Renal cortical epithelial cell (primary cell): Measurements from ENCODE around the gene PANK4. TPM values are rescaled to one million over a fixed set of nuclear protein-coding genes. Genes with fewer than 3 reads are reported as not detected.

Experiments used
- DNase-seq: peaks from one replicate; pipeline ENCODE4 v3.0.0-alpha.2; 2011; ENCODE audit warnings: low read depth
- total RNA-seq: library from RNA; depleted of rRNA; stranded (reverse); fragments of >200 nt; gene quantifications from 2 replicates; pipeline ENCODE4 v1.2.3, GENCODE V29; 2014

PANK4 gene
- total RNA-seq, 1 donor from 2014 or later = 20.3 TPM

DNA sequence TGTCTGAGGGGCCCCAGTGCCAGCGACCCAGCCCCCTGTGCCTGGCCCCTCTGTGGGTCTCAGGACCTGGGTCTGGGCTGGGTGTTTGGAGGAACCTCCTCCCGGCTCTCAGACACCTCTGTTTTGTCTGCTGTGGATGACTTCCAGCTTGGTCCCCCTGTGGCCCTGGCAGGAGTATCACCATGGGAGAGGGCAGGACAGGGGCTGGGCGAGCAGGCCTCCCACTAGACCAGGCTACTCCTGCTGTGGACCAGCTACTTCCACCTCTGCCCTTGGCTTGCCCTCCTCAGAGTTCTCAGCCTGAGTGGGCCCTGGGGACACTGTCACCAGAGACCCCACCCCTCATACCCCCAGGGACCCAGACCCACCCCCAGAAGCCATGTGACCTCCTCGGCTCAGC lies 28.5 kb downstream of the PANK4 start:
- DNase-seq = no peak

DNA sequence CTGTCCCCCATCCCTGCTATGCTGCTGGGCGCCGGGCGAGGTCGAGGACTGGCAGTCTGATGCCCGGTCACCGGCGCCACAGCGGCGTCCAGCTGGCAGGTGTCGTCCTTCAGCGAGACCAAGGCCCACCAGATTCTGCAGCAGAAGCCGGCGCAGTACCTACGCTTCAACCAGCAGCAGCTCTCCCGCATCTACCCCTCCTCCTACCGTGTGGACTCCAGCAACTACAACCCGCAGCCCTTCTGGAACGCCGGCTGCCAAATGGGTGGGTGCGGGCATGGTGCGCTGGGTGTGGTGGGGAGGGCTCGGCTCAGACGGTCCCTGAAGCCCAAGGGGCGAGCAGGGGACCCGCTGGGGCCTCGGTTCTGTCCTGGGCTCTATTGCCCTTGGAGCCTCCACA lies 29.6 kb downstream of the PANK4 start:
- no peak for DNase-seq

DNA sequence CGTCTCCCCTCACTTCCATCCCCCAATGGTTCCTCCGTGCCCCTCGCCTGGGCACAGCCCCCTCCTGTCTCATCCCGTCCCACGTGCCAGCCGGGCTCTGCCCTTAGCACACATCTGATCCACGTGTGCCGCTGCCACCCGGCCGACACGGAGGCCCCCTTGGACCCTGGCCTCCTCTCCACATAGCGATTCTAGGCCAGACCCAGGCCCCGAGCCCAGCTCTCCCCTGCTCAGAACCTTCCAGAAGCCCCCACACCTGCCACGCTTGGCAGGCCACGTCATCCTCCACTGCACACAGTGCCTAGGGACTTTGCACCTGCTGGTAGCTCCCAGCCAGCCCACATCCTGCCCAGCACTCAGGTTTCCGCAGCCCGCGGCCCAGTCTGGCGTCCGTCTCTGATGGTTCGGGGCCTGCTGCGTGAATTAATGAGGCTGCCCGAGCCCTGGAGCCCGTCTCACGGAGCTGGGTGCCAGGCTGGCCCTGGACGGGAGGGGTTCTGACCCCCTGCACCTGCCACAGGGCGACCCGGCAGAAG lies 30.2 kb downstream of the PANK4 start:
- peak; percentile 4 for DNase-seq

DNA sequence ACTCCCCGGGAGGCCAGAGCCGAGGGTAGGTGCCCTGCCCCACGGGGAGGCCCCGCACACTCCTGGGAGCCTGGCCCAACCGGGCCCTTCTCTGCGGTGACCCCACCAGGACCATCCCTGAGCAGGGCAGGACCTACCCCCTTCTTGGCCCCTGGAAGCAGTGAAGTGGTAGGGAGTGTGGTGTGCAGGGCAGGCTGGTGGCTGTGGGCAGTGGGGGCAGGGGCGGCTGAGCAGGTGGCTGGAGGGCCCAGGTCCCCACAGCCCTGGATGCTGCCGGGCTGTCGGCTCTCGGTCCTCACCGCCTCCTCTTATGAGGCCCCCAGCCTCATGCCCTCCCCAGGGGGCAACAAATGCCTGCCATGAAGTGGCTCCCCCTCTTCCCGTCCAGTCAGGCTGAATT lies 30.9 kb downstream of the PANK4 start:
- no peak for DNase-seq

DNA sequence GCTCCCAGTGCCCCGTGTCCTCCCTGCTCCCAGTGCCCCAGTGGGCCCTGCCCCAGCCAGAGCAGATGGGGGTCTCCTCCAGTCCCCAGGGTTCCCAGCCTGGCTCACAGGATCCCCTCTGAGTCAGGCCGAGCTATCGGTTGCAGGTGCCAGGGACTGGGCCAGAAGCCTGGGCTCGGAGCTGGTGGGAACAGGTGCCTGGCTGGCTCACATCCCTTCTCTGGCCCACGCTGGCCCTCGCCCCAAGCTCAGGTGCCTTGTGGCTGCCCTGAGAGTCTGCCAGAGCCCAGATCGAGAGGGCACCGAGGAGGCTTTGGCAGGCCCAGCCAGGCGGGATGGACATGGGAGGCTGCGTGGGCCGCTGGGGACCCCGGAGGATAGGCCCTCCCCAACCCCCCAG lies 31.4 kb downstream of the PANK4 start:
- DNase-seq = no peak

DNA sequence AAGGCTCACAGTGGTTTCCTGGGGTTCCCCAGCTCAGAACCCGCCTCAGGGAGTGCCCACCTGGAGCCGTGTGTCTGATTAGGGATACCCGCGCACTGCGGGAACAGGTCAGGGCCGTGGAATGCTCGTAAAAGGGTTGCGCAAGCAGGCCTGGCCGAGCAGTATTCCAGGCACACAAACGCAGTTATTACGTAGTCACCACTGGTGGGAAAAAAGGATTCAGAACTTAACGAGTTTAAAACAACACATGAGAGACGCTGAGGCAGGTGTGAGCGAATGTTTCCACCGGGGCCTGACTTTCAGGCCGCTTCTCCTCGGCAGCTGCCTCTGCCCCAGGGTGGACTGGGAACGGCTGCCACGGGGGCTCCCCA lies 32.1 kb downstream of the PANK4 start:
- DNase-seq = peak; percentile 83

DNA sequence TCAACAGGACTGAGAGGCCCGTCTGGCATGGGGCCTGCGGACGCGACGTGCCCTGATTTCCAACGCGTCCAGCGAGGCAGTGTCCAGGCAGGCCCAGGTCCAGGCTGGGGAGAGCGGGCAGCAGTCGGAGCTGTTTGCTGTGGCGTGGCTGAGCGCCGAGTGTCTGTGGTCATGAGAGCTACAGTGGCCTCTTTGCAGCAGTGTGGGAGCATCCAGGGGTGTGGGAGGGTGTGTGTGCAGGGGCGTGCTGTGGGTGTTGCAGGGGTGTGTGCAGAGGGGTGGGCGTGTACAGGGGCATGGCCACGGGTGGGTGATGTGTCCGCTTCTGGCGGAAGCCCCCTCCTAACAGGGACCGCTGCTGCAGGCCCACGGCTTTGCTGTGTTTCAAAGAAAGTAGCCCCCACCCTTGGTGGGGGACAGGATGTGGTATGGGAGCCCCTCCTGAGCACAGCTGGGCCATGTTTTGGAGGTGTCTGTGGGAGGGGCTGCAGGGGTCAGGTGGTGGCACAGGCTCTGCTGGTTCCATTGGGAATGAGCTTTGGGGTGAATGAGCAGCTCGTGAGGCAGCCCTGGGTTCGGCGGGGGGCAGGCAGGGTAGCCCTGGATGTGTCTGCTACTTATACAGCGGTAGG lies 32.6 kb downstream of the PANK4 start:
- no peak for DNase-seq

DNA sequence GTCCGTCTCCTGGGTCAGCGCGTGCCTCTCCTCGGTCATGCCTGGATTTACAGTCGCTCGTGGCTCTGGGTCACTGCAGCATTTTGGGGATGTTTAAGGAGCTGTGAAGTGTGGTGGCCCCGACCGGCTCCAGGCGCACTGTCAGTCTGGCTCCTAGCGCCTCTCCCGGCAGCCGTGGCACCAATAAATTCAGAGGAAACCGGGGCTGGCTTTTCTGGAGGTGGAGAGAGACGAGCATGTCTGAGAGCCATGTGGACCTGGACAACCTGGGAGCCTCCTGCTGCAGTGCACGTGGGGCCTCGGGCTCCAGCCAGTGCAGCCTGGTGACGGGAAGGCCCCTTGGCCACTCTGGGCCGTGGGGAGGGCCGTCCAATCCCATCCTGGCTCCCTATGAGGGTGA lies 33.2 kb downstream of the PANK4 start:
- no peak for DNase-seq

DNA sequence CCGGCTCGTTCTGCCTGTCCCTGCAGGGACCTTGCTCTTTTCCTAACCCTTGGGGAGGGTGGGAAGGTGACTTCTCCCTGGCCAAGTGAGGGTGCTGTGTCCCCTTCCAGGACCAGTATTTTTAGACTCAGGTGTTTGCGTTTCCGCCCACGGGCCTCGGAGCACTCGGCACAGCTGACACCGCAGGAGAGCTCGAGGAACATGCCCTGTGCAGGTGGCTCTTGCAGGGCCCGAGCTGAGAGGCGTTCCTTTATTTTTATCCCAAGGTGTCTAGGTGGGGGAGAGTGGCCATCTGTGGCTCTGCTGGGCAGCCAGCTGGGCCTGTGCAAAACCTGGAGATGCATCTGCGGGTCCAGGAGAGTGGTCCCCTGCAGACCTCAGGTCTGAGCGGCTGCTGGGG lies 34.3 kb downstream of the PANK4 start:
- DNase-seq = no peak

DNA sequence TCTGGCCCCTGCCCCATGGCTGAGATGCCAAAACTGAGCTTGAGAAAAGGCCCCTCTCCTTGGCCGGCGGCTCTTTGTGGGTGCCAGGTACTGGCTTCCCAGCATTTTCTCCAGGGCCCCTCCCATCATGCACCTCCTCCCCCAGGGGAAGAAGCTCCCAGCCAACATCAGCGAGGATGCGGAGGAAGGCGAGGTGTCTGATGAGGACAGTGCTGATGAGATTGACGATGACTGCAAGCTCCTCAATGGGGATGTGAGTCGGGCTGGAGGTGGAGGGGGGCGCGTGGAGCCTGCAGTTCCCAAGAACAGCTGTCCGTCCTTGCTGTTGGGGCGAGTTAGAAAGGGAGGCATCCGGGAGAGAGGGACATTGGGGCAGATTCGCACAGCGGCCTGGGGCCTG lies 36.8 kb downstream of the PANK4 start:
- no peak for DNase-seq

DNA sequence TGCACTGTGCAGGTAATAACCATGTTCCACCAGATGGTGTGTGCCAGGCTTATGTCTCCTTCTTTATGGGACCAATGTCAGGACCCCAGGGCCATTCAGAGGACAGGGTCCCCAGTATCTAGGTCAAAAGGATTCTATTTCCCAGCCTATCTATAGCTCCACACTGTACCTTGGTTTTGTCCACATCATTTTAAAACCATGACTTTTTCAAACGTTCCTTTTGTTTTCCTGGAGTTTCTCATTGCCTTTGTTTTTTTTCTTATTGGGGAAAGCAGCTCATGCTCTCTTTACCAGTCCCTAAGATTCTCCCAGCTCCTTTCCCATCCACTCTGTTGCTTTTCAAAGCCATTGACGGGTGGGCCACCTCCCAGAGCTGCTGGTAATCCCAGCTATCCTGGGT lies 37.7 kb downstream of the PANK4 start:
- no peak for DNase-seq

DNA sequence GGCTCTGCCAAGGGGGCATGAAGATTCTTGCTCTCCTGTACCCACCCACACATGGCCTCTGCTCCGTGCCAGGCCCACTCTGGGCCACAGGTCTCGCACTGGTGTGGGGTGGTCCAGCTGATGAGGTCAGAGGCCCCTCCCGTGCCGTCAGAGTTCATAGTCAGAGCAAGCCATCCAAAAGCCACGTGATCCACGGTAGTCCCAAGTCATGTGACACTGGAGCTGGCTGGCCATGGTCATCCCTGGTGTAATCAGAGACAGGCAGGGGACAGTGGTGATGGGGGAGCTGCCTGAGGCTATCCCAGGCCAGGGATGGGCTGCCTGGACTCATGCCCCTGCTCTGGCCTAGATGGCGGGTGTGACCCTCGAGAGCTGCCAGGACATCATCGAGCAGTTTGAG lies 39.8 kb downstream of the PANK4 start:
- DNase-seq = no peak

DNA sequence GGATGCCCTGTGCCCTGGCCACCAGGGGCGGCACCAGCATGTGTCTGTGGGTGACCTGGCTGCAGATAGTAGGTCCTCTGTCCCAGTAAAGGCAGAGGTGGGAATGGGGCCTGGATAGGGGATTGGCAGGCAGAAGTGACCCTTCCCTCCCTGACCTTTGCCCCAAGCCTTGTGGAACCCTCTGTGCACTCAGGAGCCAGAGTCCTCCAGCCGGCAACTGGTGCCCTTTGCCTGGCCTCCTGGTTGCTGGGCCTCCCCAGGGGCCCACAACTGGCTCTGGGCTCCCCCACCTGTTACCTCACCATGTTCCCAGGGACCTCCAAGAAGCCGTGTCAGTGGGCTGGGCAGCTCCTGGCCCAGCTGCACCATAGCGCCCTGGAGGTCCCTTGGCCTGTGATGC lies 40.4 kb downstream of the PANK4 start:
- no peak for DNase-seq

DNA sequence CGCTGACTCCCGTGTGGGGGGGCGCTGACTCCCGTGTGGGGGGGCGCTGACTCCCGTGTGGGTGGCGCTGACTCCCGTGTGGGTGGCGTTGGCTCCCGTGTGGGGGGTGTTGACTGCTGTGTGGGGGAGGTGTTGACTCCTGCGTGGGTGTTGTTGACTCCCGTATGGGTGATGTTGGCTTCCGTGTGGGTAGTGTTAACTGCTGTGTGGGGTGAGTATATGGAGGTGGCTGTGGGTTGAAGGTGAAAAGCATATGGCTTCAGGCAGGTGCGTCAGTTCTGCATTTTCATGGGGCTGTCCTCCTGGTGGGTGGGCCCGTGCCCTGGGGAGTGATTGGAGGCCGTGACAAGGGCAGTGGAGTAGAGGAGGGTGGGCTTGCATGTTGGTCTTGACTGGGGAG lies 42.4 kb downstream of the PANK4 start:
- no peak for DNase-seq

DNA sequence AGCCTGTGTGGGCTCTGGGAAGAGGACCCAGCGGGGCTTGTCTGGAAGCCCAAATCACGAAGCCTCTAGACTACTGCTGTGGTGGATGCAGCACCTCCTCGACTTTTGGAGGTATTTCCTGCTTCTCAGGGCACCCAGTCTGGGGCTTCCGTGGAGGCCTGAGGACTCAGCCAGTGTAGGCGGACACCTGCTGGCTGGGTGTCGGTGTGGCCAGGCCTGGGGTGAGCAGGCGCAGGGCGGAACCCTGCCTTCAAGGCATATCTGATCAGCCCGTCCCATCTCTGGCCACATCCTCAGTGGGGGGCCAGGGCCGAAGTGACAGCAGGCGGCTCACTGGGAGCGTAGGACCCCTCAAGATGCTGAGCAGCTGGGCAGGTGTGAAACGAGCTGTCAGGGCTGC lies 43.4 kb downstream of the PANK4 start:
- DNase-seq = no peak

DNA sequence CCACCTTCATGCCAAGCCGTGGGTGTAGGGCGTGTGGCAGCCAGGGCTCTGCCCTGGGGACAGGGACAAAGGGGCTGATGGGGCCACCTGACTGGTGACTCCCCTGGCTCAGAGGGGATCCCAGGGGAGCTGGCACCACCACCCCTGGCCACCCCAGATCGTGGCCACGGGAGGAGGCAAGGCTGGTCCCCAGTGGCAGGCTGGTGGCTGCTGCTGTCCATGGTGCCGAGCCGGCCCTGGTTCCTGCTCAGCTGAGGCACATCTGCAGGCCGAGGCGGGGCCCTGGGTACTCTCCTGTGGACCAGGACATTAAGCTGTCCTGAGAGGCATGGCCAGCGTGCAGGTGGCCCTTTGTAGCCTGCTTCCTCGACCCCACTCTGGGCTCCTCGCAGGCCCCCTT lies 43.8 kb downstream of the PANK4 start:
- DNase-seq = no peak

DNA sequence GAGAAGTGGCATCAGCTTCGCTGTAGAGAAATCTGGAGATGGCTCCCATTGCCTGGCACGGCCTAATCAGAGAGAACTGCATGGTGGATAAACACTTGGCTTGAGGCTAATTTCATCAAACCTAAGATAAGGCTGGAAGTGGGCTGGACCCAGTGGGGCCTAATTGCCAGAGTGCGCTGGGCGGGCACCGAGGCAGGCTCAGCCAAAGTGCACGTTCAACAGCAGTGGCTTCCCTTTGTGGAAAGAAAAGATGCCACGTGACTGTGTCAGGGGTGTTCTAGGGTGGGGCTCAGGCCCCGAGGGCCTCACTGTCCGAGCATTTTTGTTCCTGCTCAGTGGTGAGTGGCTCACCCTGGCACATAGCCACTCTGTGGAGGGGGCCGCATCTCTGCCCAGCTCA lies 44.5 kb downstream of the PANK4 start:
- peak; percentile 47 for DNase-seq

DNA sequence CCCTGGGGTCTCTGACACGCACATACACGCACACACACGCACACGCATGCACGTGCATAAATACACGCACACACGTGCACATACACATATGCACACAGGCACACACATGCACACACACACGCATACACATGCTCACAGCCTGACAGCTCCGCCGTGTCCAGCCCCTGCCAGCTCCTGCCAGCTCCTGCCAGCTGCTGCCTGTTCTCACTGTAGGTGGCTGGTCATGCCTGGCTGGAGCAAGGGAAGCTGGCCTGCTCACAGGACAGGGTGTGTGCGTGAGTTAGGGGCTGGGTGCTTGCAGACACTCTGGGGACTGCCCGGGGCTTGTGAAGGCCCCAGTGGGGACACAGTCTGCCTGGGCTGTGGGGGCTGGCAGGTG lies 45.4 kb downstream of the PANK4 start:
- DNase-seq = peak; percentile 75

DNA sequence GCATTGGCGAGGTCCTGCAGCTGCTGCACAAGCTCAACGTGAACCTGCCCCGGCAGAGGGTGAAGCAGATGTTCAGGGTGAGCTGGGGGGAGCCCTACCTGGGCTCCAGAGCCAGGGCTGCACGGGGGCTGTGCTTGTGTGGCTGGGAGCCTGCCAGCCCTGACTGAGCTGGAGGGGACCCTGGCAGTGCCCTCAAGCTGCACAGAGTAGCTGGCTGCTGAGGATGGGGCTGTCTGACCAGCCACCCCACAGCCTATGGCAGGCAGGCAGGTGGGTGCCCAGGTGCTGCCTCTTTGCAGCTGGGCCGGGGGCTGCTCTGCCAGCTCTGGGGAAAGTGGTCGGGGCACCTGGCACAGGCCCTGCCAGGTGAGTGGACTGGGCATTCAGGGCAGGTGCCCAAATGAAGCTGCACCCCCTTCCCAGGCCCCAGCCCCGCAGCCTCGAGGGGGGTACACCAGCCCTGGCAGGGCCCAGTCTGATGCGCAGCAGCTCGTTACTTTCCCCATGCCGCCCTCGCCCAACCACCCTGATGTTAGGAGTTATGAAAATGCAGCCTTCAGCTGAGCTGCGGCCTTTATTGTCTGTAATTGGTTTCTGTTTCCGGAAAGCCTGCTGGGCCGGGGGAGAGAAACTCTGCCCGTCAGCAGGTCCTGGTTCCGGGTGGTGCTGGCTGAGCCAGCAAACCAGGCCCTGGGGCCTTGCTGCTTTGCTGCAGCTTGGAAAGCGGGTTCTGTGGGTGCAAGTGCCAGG lies 46.0 kb downstream of the PANK4 start:
- no peak for DNase-seq

DNA sequence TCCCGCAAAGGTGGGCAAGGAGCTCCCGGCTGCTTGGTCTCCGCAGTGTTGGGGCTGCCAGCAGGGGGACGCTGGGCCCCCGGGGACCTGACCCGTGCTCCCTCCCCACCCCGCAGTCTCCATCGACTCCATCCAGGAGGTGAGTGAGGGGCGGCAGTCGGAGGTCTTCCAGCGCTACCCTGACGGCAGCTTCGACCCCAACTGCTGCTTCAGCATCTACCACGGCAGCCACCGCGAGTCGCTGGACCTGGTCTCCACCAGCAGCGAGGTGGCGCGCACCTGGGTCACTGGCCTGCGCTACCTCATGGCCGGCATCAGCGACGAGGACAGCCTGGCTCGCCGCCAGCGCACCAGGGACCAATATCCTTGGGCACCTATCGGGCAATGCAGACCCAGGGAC lies 46.8 kb downstream of the PANK4 start:
- DNase-seq = no peak

DNA sequence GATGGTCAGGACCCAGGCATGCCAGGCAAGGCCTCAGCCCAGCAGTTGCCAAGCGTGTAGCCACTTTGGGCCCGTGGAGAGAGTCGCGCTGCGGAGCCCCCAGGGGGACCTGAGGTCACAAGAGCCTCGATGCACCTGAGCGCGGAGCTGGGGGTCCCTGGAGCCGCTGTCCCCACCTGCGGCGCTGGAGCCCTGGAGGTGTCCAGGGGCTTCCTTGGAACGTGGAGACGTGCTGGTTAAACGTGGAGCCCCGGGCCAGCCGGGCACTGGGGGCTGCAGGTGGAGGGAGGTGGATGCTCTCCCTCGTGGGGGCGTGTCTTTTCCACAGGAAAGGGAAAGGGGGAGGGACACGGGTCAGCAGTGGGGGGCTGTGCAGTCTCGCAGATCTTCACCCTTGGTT lies 47.2 kb downstream of the PANK4 start:
- DNase-seq = no peak

DNA sequence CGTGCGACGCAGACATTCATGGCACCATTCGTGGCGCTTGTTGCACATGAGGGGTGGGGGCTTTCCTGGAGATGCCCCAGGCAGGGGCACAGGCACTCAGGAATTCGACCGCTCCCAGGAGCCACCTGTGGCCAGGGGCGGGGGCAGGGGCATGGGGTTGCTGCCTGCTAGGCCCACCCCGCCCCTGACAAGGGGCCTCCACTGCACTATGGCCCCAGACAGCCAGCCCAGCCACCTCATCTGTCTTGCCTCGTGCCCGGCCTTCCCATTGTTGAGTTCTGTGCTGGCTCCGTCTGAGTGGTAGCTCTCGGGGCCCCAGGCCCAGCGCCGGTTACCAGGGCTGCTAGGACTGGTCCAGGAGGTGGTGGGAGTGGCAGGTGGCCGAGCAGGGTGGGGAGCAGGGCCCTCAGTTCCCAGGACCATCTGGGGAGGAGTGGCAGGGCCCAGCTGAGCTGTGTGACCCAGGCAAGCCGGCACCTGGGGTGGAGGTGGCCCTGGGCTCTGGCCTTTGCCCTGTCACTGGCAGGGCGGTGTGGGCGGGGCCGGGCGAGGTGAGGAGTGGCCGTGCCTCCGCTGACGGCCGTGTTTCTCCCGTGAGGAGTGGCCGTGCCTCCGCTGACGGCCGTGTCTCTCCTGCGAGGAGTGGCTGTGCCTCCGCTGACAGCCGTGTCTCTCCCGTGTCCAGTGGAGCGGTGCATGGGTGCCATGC lies 48.5 kb downstream of the PANK4 start:
- no peak for DNase-seq

DNA sequence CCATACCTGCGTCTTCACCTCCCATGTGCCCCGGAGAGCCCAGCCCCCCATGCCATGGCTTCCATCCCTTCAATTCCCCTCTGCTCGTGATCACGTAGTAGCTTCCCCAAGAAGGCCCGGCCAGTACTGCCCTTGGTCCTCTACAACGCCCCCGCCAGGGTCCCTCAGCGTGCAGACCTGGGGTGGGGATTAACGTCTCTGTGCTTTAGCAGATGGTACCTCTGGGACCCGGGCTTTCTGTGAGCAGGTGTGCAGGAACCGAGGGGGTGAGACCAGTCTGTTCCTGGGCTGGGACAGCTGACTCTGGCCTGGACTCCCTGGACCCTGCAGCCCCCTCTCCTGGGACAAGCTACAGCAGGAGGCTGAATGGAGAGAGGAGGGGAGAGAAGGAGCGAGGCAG lies 49.1 kb downstream of the PANK4 start:
- no peak for DNase-seq
